SU-DHL-6 (cell line): Measurements from ENCODE around the gene ADAD2.

Experiments
- H2AFZ ChIP-seq: fragments of 200-600 bp; sonication (generic); 2 replicates; pipeline ENCODE4 v1.6.1; 2014; ENCODE audit warnings: low read depth, mild to moderate bottlenecking, moderate library complexity, mixed read lengths, antibody characterized with exemption, low read length; ENCODE audit not compliant: severe bottlenecking
- H3F3A ChIP-seq: fragments of 200-600 bp; shearing (Covaris generic); 2 replicates; pipeline ENCODE4 v1.6.0; 2016; ENCODE audit warnings: antibody characterized with exemption, mild to moderate bottlenecking; ENCODE audit not compliant: insufficient read depth
- H3K27ac ChIP-seq: fragments of 200-600 bp; sonication (generic); 2 replicates; pipeline ENCODE4 v1.5.1; 2016; ENCODE audit warnings: low read depth, mild to moderate bottlenecking, low read length, moderate library complexity, mixed read lengths
- H3K27me3 ChIP-seq: fragments of 200-600 bp; sonication (generic), shearing (Covaris generic); 2 replicates; pipeline ENCODE4 v1.6.0; 2014; ENCODE audit warnings: mild to moderate bottlenecking, low read length
- H3K36me3 ChIP-seq: fragments of 200-600 bp; sonication (generic); 2 replicates; pipeline ENCODE4 v1.6.1; 2014; ENCODE audit warnings: mild to moderate bottlenecking, low read length, mixed read lengths
- H3K4me2 ChIP-seq: fragments of 300-600, 200-600 bp; shearing (Covaris generic), sonication (generic); 2 replicates; pipeline ENCODE4 v1.6.0; 2014; ENCODE audit warnings: low read length, low read depth, mild to moderate bottlenecking; ENCODE audit not compliant: poor library complexity, severe bottlenecking
- H3K4me3 ChIP-seq: fragments of 200-600 bp; sonication (generic); 2 replicates; pipeline ENCODE4 v1.5.1; 2014; ENCODE audit warnings: antibody characterized with exemption, low read length, mild to moderate bottlenecking, mixed read lengths; ENCODE audit not compliant: insufficient read depth, poor library complexity, severe bottlenecking
- H3K79me2 ChIP-seq: fragments of 200-600 bp; sonication (generic); 2 replicates; pipeline ENCODE4 v1.6.1; 2014; ENCODE audit warnings: mild to moderate bottlenecking, low read length, moderate library complexity; ENCODE audit not compliant: insufficient read depth
- H3K9ac ChIP-seq: fragments of 200-600 bp; sonication (generic); 2 replicates; pipeline ENCODE4 v1.7.0; 2014; ENCODE audit warnings: mild to moderate bottlenecking, low read length
- H3K9me2 ChIP-seq: fragments of 200-600 bp; sonication (generic); replicated peaks from 2 replicates; pipeline ENCODE4 v1.6.1; 2014; ENCODE audit warnings: low read length; ENCODE audit not compliant: insufficient read depth
- H3K9me3 ChIP-seq: fragments of 200-600 bp; sonication (generic); 2 replicates; pipeline ENCODE4 v1.6.1; 2014; ENCODE audit warnings: low read length, mixed read lengths; ENCODE audit not compliant: insufficient read depth
- H4K20me1 ChIP-seq: fragments of 200-600 bp; sonication (generic); 2 replicates; pipeline ENCODE4 v1.6.1; 2014; ENCODE audit warnings: low read depth, mild to moderate bottlenecking, antibody characterized with exemption, low read length, moderate library complexity, mixed read lengths
- EZH2phosphoT487 ChIP-seq: fragments of 200-600 bp; sonication (generic), shearing (Covaris generic); conservative IDR thresholded peaks from 2 replicates; pipeline ENCODE4 v1.6.1; 2018; ENCODE audit warnings: mild to moderate bottlenecking, antibody characterized with exemption, low read length, moderate library complexity, mixed read lengths
- TF ChIP-seq, protein P1 (sequence below): fragments of 200-600 bp; sonication (generic); IDR thresholded peaks from one replicate; pipeline ENCODE4 v1.5.1; 2017; ENCODE audit warnings: antibody characterized with exemption, mild to moderate bottlenecking, low read length, moderate library complexity; ENCODE audit not compliant: insufficient read depth, poor library complexity, severe bottlenecking

ADAD2 gene

DNA sequence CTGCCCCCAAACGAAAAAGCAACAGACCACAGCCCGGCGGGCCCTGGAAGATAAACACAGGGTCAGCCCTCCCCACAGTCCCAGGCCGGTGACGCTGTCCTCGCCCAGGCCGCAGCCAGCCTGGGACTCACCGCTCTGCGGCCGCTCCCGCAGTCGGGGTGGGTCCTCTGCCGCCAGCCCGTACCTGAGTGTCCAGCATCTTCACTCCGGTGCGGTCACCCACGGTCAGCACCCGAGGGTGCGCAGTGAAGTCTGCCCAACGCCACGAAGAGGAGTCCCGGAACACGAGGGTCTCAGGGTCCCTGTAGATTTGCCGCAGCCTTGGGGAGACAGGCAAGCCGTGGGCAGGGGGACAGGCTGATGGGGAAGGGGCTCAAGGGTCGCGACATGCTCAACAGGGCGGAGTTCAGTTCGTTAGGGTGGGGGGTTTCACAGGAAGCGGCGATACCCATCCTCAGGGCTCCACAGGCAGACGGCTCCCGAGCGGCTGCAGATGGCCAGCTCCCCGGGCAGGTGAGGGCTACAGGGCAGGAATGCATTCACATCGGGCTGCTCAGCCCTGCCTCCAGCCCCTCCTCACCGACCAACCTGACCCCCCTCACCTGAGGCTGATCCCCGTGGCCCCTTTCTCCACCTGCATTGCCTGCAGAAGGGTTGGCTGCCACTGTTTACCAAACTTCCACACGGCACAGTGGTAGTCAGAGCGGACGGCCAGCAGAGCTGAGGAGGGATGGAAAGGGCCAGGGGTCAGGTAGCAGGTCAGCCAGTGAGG is 9.6 kb upstream of the ADAD2 start:
- no peak overlapping the region for H3K9ac ChIP-seq
- no peak overlapping the region for H3K4me2 ChIP-seq
- H2AFZ ChIP-seq, result no peak overlapping the region
- H3K79me2 ChIP-seq, result peaks cover 20% of the 10 kb centered on the region
- H3K36me3 ChIP-seq, result no peaks in the 10 kb centered on the region
- no peak overlapping the region for H3K4me3 ChIP-seq
- TF ChIP-seq EZH2phosphoT487, result no peak
- TF ChIP-seq, protein P1, sequence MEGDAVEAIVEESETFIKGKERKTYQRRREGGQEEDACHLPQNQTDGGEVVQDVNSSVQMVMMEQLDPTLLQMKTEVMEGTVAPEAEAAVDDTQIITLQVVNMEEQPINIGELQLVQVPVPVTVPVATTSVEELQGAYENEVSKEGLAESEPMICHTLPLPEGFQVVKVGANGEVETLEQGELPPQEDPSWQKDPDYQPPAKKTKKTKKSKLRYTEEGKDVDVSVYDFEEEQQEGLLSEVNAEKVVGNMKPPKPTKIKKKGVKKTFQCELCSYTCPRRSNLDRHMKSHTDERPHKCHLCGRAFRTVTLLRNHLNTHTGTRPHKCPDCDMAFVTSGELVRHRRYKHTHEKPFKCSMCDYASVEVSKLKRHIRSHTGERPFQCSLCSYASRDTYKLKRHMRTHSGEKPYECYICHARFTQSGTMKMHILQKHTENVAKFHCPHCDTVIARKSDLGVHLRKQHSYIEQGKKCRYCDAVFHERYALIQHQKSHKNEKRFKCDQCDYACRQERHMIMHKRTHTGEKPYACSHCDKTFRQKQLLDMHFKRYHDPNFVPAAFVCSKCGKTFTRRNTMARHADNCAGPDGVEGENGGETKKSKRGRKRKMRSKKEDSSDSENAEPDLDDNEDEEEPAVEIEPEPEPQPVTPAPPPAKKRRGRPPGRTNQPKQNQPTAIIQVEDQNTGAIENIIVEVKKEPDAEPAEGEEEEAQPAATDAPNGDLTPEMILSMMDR, result no peak
- no peaks in the 10 kb centered on the region for H3F3A ChIP-seq
- H3K9me2 ChIP-seq, result no peaks in the 10 kb centered on the region
- no peak overlapping the region for H3K27ac ChIP-seq
- H4K20me1 ChIP-seq, result no peaks in the 10 kb centered on the region
- no peaks in the 10 kb centered on the region for H3K9me3 ChIP-seq
- no peaks in the 10 kb centered on the region for H3K27me3 ChIP-seq

DNA sequence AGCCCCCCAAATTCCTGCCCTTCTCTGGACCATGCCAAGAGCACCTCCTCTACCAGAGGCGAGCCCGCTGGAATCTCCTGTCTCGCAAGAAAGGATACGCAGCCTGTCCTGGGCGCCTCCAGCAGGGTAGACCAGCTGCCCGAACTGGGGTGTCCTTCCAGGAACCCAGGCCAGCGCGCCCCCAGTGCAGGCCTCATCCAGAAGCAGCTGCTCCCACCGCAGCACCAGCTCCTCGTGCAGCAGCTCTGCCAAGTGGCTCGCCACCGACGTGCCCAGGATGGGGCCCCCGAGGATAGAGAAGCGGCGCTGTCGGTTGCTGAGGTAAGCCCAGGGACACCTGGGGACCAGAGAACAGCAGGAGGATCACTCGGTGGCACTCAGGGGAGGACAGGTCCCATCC is 8.9 kb upstream of the ADAD2 start:
- TF ChIP-seq, protein P1, result no peak
- no peak for TF ChIP-seq EZH2phosphoT487
- no peak overlapping the region for H2AFZ ChIP-seq
- no peaks in the 10 kb centered on the region for H3K27me3 ChIP-seq
- H3K27ac ChIP-seq, result no peak overlapping the region
- no peaks in the 10 kb centered on the region for H3K9me2 ChIP-seq
- H4K20me1 ChIP-seq, result no peaks in the 10 kb centered on the region
- no peak overlapping the region for H3K9ac ChIP-seq
- H3K9me3 ChIP-seq, result no peaks in the 10 kb centered on the region
- peaks cover 25% of the 10 kb centered on the region for H3K79me2 ChIP-seq
- no peaks in the 10 kb centered on the region for H3K36me3 ChIP-seq
- no peaks in the 10 kb centered on the region for H3F3A ChIP-seq
- no peak overlapping the region for H3K4me3 ChIP-seq
- no peak overlapping the region for H3K4me2 ChIP-seq

DNA sequence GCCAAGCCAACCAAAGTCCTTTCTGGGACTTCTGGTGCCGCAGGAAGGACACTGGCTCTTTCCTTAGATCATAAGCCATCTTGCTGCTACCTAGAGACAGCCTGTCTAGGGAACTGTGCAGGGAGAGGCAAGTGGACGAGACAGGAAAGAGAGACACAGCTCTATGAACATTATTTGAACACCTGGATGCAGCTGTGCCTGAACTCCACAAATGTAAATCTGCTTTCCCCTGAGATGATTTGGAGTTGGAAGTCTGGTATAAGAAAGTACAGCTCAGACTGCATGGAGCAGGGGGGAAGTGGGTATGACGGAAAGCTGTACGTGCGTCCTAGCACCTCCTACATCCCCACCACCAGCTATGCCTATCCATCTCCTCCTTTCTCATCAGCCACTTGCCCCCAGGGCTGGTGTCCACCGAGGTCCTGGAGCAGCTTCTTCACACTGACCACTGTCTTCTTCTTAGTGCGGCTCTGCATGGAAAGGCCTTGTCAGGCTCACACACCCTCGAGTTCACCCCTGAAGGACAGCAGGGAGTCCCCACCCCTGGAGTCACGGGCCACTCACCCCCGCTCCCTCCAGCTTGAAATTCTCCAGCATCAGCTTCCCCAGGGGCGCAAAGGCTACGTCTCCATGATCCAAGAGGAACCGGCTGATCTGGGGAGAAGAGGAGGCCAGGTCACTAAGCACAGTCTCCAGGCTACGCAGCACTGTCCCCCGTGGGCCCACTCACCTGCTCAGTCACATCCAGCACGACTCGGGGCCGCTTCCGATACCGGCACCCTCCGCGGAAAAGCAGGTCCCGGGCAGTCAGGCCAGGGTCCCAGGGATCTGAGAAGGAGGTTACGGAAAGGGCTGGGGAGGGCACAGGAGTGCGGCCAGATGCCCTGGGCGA is 8.0 kb upstream of the ADAD2 start:
- no peaks in the 10 kb centered on the region for H4K20me1 ChIP-seq
- no peaks in the 10 kb centered on the region for H3F3A ChIP-seq

More for the DNA sequence above, 8.0 kb upstream of the ADAD2 start:
- no peaks in the 10 kb centered on the region for H3K36me3 ChIP-seq
- no peak overlapping the region for H3K4me3 ChIP-seq
- no peak overlapping the region for H3K27ac ChIP-seq
- TF ChIP-seq, protein P1, result no peak
- no peak for TF ChIP-seq EZH2phosphoT487
- no peak overlapping the region for H3K4me2 ChIP-seq
- H3K27me3 ChIP-seq, result no peaks in the 10 kb centered on the region
- no peak overlapping the region for H3K9ac ChIP-seq
- no peaks in the 10 kb centered on the region for H3K9me2 ChIP-seq
- peaks cover 25% of the 10 kb centered on the region for H3K79me2 ChIP-seq
- H2AFZ ChIP-seq, result no peak overlapping the region
- no peaks in the 10 kb centered on the region for H3K9me3 ChIP-seq
